ENCODE data around the gene RFTN1.

The RFTN1 gene

GRCh38 chr3:16279010-16279801 is 234.3 kb downstream of the RFTN1 start:
- no peak for DNase-seq (ENCODE audit: low read depth in 2 of 2)

GRCh38 chr3:16277471-16277870 is 236.0 kb downstream of the RFTN1 start:
- DNase-seq (ENCODE audit: low read depth in 2 of 2) = no peak

GRCh38 chr3:16273867-16274266 is 239.6 kb downstream of the RFTN1 start:
- DNase-seq (ENCODE audit: low read depth in 2 of 2) = no peak

- no peak for DNase-seq (ENCODE audit: low read depth in 2 of 2)
Observed at GRCh38 chr3:16272588-16272987, 240.9 kb downstream of the RFTN1 start.

- no peak for DNase-seq (ENCODE audit: low read depth in 2 of 2)
Observed at GRCh38 chr3:16270855-16271254, 242.6 kb downstream of the RFTN1 start.

- no peak for DNase-seq (ENCODE audit: low read depth in 2 of 2)
Observed at GRCh38 chr3:16266714-16267113, 246.8 kb downstream of the RFTN1 start.
